HG02973 (cell line): ENCODE results near the gene MZT2A.
A peak's percentile ranks its signal among the peaks of the same experiment; 100 is the strongest.
"Not testable (repeated sequence)": the region's sequence is repeated elsewhere in the genome, so short reads cannot be mapped to it uniquely, and the experiment has no call there.

Experiments used
- ATAC-seq: cut with Tn5 transposase; IDR thresholded peaks from one replicate; pipeline ENCODE4 v1.9.1; 2021; ENCODE audit warnings: moderate library complexity; ENCODE audit not compliant: unreplicated experiment

The MZT2A gene

DNA sequence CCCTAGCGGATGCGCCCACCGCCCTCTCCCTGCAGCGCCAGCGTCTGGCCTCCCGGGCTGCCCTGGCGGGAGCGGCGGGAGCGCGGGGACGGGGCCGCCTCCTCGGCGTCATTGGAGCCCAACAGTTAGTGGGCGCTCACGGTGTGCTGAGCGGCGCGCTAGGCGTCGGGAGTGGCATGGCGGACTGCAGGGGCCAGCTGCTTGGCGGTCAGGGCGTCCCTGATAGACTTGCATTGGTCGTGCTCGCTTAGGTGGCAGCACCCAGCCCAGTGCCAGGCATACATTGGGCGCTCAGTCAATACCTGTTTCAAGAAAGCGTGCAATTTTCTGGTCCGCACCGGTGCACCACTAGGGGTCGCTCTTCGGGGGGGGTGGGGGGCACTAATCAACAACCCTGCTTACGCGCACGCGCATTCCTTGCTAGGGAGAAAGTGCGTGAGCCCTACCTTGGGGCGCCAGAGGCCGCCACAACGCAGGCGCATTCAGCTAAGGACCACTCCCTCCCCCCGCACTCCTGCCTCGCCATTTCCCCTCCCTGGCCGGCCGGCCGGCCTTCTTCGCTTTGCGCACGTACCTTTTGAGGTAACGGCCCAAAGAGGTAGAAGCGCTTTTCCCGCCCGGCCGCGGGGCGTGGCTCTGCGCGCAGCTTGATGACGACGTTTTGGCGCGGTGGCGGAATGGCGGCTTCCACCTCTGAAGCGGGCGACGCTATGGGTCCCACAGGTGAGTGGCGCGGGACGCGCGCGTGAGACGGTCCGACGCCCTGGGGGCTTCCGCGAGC is 411 bp upstream of the MZT2A start:
- peak; percentile 72 for ATAC-seq

- ATAC-seq = not testable (repeated sequence)
Measured at GRCh38 chr2:131491469-131491836, 744 bp downstream of the MZT2A start.

DNA sequence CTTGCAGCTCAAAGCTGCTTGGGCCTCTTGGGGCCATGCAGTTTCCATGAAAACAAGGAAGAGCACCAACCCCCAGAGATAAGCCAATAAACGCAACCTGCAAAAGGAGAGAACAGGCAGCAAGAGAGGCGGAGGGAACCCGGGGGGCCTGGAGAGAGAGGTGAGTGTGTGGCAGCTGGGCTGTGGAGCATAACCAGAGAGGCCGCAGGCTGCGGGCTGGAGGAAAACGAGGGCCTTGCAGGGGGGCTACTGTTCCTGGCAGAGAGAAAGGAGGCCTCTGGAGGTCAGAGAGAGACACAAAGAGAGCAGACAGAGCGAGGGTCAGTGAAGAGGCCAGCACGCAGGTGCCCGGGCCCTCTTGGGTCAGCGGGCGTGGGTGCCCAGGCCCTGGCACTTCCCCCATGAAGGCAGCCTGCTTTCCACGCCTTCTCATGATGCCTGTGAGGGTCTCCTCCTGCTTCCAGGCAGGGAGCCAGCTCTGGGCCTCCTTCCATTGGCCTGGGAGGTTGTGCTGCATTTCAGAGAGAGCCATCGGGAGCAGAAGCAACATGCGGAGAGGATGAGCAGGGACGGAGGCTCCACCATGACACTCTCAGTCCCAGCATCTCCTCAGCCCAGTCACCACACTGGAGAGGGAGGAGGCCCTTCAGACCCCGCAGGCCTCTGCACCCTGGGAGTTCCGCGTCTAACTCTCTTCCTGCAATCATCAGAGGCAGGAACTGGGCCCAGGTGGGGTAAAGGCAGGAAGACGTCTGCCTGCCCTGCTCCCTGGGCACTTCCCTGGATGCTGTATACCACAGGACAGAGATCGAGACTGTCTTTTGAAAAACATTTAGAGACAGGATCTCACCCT is 1.4 kb downstream of the MZT2A start:
- not testable (repeated sequence) for ATAC-seq

DNA sequence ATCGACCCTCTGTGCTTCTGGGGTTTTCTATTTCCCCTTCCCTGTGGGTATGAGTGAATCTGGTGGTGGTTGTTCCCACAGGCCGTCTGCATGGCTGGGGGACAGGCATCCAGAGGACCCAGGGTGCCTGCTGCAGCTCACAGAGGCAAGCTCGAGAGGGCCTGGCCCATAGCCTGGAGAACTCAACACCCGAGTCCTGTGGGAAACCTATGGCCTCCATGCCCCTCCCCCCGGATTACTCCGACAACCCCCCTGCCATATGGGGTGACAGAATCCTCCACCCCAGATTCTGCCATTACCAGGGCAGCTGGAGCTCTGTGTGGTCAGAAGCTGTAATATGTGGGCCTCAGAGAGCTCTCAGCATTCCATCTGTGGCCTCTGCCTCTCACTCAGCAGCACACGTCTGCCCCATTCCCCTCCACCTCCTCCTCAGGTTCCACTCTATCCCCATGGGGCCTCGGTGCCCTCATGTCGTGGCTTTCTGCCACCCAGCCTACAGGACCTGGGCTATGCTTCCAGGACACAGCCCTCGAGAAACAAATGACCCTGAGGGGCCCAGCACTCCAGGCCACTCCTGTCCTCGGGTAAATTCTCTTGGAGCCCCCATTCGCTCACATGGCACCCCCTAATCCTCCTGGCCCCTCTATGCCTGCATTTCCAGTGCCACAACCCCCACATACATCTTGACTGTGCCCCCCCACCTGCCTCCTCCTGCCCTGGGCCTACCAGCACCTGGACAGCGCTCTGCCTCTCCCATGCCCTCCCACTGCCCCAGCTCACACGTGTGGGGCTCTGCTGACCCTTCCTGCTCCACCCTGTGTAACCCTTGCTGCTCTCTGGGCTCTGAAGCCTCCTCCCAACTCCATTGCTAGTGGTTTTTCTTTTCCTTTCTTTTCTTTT is 3.6 kb downstream of the MZT2A start:
- ATAC-seq = no peak

GRCh38 chr2:131486201-131486902 is 5.8 kb downstream of the MZT2A start:
- ATAC-seq = not testable (repeated sequence)

DNA sequence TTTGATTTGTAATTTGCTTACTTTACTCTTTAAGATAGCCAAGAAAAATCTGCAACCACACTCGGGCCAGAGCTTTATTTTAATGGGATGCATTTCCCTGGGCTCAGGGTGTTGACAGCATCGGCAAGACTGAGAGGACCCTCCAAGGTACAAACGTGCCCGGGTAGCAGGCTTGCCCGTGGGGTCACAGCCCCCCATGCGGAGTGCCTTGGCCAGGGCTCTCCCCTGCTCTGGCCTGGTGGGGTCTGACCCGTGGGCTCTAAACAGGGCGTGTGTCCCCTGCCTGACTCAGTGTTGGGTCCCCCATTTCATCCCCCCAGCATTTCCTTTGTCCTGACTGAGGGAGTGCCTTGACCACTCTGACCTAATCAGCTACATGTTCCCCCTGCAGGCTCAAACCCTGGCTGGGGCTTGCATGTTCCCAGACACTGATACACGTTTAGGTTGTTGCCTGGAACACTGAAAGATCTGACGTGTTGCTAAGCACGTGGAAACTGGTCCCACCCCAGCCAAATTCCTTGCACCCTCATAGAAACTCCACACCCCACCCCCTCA is 7.2 kb downstream of the MZT2A start:
- not testable (repeated sequence) for ATAC-seq

DNA sequence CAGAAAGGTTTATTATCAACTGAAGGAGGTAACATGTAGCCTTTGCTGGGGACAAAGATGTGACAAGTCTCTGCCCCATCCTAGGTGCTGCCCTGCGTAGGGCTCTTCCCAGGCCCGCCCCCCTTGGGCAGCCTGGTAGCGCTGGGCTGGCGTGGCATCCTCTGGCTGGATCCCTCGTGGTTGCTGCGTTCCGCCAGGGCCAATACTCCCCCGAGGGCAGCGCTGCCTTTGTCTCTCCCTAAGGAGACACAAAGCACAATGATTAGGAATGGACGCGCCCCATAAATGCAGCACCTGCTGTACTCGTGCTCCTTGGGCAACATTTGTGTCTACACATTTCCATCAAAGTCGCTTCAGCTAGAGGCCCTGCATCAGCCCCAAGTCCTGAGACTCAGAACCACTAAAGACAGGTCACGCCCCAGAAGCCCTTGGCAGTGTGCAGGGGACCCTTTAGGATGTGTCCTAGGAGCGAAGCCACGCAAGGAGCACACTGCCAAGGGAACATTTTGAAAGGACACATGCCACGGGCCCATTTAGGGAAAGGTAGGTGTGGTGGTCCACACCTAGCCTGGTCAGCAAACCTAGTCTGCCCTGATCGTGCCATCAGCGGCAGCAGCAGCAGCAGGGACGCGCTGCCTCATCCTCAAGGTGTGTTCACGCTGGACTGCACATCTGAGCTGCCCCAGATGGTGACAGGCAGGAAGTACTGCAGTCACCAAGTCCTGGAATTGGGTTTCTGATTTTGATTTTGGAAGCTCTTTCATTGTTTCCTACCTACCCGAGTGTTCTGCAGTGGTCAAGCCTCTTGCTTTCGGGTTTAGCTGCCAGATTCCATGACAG is 8.0 kb downstream of the MZT2A start:
- not testable (repeated sequence) for ATAC-seq

- not testable (repeated sequence) for ATAC-seq
Measured at GRCh38 chr2:131482506-131483155, 9.6 kb downstream of the MZT2A start.

- ATAC-seq = not testable (repeated sequence)
Measured at GRCh38 chr2:131480351-131480750, 11.8 kb downstream of the MZT2A start.

DNA sequence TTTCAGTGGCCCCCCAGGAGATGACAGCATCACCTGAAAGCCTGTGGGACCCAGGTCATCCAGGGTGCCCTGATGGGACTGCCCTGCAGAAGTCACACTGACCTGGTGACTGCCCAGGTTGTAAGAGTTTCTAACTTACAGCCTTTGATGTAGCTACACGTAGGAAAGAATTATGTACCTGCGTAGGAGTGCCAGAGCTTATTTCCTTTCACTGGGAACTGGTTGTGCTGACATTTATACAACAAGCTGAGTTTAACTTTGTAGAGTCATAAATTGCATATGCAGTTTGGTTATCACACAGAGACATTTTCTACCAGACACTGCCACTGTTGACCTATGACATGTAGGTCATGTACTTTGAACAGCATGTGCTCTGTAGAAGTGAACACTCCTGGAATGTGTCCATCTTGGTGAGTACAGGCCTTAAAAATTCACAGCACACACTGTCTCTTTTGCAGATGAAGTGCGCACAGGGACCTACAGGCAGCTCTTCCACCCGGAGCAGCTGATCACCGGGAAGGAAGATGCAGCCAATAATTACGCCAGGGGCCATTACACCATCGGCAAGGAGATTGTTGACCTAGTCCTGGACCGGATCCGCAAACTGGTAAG is 13.2 kb downstream of the MZT2A start:
- ATAC-seq = not testable (repeated sequence)

DNA sequence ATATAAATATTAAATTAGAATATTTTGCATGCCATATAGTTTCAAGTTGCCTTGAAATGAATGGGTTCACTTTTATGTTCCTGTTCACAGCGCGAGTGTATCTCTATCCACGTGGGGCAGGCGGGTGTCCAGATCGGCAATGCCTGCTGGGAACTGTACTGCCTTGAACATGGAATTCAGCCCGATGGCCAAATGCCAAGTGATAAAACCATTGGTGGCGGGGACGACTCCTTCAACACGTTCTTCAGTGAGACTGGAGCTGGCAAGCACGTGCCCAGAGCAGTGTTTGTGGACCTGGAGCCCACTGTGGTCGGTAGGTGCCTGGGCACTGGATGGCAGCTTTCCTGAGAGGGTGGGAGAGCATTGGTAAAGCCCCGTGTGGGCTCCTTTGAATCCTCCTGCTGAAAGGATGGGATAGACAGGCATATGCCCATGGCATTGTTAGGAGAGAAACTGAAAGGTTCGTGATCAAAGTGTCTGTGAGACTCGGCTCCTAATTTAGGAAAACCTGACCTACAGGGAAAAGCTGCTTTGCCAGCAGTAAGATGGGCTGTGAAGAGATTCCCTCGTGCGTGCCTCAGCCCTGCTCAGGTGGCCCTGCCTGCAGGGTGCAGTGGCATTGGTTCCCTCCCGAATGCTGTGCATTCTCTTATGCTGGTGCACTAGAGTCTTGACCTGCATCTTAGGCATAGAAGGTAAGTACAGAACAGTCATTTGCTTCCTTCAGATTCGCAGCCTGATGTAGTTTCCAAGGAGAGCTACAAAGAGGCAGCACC is 13.9 kb downstream of the MZT2A start:
- not testable (repeated sequence) for ATAC-seq

GRCh38 chr2:131477227-131477626 is 15.0 kb downstream of the MZT2A start:
- ATAC-seq = not testable (repeated sequence)

- ATAC-seq = not testable (repeated sequence)
Measured at GRCh38 chr2:131476363-131476762, 15.8 kb downstream of the MZT2A start.

DNA sequence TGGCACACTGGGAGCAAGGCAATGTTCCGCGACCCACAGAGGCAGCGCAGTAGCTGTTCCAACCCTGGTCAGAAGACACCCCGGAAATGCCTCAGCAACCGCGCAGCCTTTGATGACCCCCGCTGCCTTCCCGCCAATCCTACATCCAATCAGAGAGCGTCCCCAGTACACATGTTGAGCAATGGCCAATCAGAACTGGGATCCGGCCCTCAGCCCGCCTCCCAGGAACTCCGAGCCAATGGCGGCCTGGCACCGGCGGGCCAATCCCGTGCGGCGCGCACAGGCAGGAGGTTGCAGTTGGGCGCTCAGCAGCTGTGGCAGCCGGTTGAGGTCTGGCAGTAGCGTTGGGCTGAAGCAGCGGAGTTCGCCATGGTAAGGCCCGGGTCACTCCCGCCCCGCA is 16.4 kb downstream of the MZT2A start, which contains the start of gene TUBA3D:
Gene TUBA3D, plus strand, starts transcription at position 289 of the 400 bp plus-strand sequence. Its CDS starts 81 bp downstream, at position 370.
- no peak for ATAC-seq

- ATAC-seq = not testable (repeated sequence)
Measured at GRCh38 chr2:131473266-131473665, 18.9 kb downstream of the MZT2A start.

- not testable (repeated sequence) for ATAC-seq
Measured at GRCh38 chr2:131471624-131472023, 20.6 kb downstream of the MZT2A start.

- ATAC-seq = not testable (repeated sequence)
Measured at GRCh38 chr2:131470944-131471343, 21.3 kb downstream of the MZT2A start.
